ACC112 (cell line): ENCODE results near the gene MEA1.

ENCODE experiments used
- H2AFZ ChIP-seq: fragments of 200-600 bp; sonication (generic); one replicate; pipeline ENCODE4 v1.6.0; 2017; ENCODE audit warnings: antibody characterized with exemption, low read length; ENCODE audit not compliant: unreplicated experiment
- H3K27ac ChIP-seq: fragments of 200-600 bp; sonication (generic); 2 replicates; pipeline ENCODE4 v1.5.1; 2014; ENCODE audit warnings: low read depth, mild to moderate bottlenecking, antibody characterized with exemption, low read length, moderate library complexity
- H3K27me3 ChIP-seq: fragments of 200-600 bp; sonication (generic); 2 replicates; pipeline ENCODE4 v1.6.1; 2014; ENCODE audit warnings: mild to moderate bottlenecking, antibody characterized with exemption, low read length, moderate library complexity, mixed read lengths; ENCODE audit not compliant: insufficient read depth
- H3K36me3 ChIP-seq: fragments of 200-600 bp; sonication (generic); 2 replicates; pipeline ENCODE4 v1.6.1; 2016; ENCODE audit warnings: mild to moderate bottlenecking, antibody characterized with exemption, low read length, moderate library complexity, mixed read lengths; ENCODE audit not compliant: insufficient read depth
- H3K4me1 ChIP-seq: fragments of 200-600 bp; sonication (generic); one replicate; pipeline ENCODE4 v1.6.1; 2016; ENCODE audit warnings: low read length, mixed read lengths; ENCODE audit not compliant: insufficient read depth, unreplicated experiment, control insufficient read depth
- H3K4me3 ChIP-seq: fragments of 200-600 bp; sonication (generic); 2 replicates; pipeline ENCODE4 v1.5.1; 2014; ENCODE audit warnings: mild to moderate bottlenecking, low read depth, low read length
- H3K79me2 ChIP-seq: fragments of 200-600 bp; sonication (generic); one replicate; pipeline ENCODE4 v1.6.0; 2016; ENCODE audit warnings: low read length; ENCODE audit not compliant: control insufficient read depth, unreplicated experiment, insufficient read depth

The MEA1 gene

DNA sequence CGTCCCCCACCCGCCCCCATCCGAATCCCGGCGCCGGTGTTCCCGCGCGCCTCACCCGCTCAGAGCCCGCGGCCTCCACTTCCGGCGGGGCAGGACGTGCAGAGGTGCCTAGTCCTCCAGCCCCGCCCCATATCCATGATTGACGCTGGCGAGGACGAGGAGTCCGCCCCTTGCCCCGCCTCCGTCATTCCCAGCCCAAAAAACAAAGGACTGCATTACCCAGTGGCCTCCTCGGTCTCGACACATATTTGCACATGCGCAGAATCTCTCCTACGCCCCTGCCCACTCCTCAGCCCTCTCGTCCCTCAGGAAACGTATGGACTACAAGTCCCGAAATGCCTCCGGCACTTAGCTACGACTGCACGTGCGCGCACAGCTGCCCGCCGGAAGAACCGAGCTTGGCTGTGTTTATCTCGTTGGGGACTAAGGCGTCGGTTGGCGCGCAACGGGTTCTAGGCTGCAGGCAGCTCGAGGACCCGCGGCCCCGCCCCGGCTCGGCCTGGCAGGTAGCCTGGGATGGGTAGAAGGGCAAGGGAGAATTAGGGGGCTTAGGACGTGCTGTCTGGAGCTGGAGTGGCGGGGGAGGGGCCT is at the start of gene MEA1, which contains the start of gene KLHDC3:
Gene MEA1 (minus strand): TSS at position 104 of the 591 bp plus-strand sequence. CDS start 133 bp downstream, outside the sequence.
Gene KLHDC3 (plus strand): TSS at position 407 of the 591 bp plus-strand sequence. CDS start 2,944 bp downstream, outside the sequence.
- Histone ChIP-seq H2AFZ (peak within 1 kb of the TSS; percentile 81), H3K36me3 (peaks cover 2% of the 10 kb centered on the region; the same call in 1 of the 2 replicates), H3K4me1 (peaks cover 28% of the 10 kb centered on the region), H3K79me2 (peaks cover 53% of the 10 kb centered on the region), H3K27ac (peak within 1 kb of the TSS; percentile 64), H3K4me3 (peak within 1 kb of the TSS; percentile 89), H3K27me3 (no peaks in the 10 kb centered on the region)

DNA sequence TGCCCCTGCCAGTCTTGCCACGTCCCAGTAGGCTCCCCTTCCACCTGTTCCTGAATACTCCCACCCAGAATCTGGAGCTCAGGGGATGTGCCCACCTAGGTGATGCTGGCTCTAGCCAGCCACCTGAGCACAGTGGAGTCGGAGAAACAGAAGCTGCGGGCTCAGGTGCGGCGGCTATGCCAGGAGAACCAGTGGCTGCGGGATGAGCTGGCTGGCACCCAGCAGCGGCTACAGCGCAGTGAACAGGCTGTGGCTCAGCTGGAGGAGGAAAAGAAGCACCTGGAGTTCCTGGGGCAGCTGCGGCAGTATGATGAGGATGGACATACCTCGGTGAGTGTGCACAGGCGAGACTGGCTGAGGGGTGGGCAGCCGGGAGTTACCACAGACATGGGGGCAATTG is 49.1 kb upstream of the MEA1 start:
- no peak overlapping the region for H2AFZ ChIP-seq
- H3K27ac ChIP-seq: no peak overlapping the region

DNA sequence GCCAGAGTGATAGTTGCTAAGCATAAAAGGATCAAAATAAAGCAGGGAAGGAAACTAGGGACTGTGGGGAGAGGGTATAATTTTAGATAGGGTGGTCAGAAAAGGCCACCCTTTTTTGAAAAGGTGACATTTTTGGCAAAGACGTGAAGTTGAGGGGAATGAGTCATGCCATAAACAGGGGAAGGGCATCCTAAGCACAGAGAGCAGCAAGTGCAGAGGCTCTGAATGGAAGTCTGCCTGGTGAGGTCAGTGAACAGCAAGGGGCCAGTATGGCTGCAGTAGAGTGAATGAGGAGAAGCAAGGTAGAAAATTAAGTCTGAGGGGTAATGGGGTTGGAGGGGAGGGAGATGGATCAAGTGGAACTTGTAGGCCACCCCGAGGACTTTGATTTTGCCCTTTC is 48.1 kb upstream of the MEA1 start:
- no peak overlapping the region for H2AFZ ChIP-seq
- peaks cover 15% of the 10 kb centered on the region for H3K79me2 ChIP-seq
- peaks cover 11% of the 10 kb centered on the region for H3K4me1 ChIP-seq
- no peak overlapping the region for H3K4me3 ChIP-seq
- H3K27ac ChIP-seq: no peak overlapping the region
- 0 out of 2 replicates have a peak, but pooled peaks cover 4% of the 10 kb centered on the region for H3K36me3 ChIP-seq
- no peaks in the 10 kb centered on the region for H3K27me3 ChIP-seq

More for the DNA sequence above, 49.1 kb upstream of the MEA1 start:
- peaks cover 14% of the 10 kb centered on the region for H3K79me2 ChIP-seq
- H3K36me3 ChIP-seq: 0 out of 2 replicates have a peak, but pooled peaks cover 2% of the 10 kb centered on the region
- no peak overlapping the region for H3K4me3 ChIP-seq
- no peaks in the 10 kb centered on the region for H3K27me3 ChIP-seq
- peaks cover 11% of the 10 kb centered on the region for H3K4me1 ChIP-seq

DNA sequence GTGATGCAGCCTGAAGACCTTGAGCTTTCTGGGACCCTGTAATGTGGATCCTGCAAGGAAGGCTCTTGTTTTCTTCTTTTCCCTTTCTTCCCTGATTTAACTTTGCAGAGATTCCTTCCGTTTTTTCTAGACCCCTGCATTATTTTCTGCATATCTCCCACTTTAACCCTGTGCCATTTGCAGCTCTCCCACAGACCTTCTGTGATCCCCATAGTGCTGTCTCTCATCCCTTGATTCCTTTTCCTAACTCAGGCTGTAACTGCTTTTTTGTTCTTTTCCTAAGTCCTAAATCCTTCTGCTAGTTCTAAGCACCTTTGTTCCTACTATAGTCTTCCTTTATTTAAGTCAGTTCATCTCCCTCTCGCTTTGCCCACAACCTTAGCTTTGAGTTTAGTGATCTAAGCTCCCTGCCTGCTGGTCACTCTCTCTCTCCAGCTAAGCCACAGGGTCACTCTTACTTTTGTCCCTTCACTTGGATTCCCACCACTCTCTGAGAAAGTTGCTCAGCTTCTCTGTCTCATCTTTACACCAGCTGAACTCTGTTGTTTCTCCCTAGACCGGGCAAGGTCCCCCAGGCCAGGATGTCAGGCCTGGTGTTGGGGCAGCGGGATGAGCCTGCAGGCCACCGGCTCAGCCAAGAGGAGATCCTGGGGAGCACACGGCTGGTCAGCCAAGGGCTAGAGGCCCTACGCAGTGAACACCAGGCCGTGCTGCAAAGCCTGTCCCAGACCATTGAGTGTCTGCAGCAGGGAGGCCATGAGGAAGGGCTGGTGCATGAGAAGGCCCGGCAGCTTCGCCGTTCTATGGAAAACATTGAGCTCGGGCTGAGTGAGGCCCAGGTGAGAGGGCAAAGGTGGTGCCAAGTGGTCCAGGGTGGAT is 47.2 kb upstream of the MEA1 start:
- Histone ChIP-seq H3K4me3 (peak overlapping the region; percentile 92), H3K27ac (no peak overlapping the region), H2AFZ (no peak overlapping the region), H3K4me1 (peaks cover 11% of the 10 kb centered on the region), H3K36me3 (0 out of 2 replicates have a peak, but pooled peaks cover 4% of the 10 kb centered on the region), H3K79me2 (peaks cover 15% of the 10 kb centered on the region), H3K27me3 (no peaks in the 10 kb centered on the region)

DNA sequence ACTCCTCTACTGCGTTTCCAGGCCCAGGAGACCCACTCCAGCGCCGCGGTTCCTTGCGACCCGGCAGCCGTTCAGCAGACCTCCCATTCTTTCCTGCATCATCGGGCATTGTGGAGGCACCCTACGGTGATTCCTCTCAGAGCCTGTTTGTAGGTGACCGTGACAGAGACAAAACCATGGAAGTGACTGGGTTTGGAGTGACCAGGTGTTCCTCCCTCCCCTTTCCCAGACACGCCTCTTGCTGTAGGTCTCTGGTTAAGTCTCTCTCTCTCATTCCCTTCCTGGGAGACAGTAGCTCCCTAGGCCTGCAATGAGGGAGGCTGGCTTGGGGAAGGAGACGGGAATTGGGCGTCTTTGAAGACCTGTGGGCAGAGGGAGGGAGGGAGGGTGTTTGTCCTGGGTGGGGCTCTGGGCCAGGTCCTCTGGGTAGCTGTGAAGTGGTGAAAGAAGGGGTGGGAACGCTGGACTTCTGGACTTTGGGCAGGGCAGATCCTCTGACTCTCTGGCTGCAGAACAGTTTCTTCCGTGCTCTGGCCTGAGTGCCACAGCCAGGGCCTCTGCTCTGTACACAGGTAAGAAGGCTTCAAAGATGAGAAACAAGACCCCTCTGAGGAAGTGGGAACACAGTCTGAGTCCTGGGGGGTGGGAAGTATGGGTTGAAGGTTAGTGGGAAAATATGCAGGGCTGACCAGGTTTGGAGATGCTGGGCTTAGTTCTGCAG is 46.4 kb upstream of the MEA1 start:
- Histone ChIP-seq H3K4me3 (peak overlapping the region; percentile 92), H3K79me2 (peaks cover 15% of the 10 kb centered on the region), H2AFZ (peak overlapping the region; percentile 82), H3K36me3 (0 out of 2 replicates have a peak, but pooled peaks cover 4% of the 10 kb centered on the region), H3K27ac (peak overlapping the region; percentile 50; the same call in 1 of the 2 replicates), H3K4me1 (peaks cover 11% of the 10 kb centered on the region), H3K27me3 (no peaks in the 10 kb centered on the region)

DNA sequence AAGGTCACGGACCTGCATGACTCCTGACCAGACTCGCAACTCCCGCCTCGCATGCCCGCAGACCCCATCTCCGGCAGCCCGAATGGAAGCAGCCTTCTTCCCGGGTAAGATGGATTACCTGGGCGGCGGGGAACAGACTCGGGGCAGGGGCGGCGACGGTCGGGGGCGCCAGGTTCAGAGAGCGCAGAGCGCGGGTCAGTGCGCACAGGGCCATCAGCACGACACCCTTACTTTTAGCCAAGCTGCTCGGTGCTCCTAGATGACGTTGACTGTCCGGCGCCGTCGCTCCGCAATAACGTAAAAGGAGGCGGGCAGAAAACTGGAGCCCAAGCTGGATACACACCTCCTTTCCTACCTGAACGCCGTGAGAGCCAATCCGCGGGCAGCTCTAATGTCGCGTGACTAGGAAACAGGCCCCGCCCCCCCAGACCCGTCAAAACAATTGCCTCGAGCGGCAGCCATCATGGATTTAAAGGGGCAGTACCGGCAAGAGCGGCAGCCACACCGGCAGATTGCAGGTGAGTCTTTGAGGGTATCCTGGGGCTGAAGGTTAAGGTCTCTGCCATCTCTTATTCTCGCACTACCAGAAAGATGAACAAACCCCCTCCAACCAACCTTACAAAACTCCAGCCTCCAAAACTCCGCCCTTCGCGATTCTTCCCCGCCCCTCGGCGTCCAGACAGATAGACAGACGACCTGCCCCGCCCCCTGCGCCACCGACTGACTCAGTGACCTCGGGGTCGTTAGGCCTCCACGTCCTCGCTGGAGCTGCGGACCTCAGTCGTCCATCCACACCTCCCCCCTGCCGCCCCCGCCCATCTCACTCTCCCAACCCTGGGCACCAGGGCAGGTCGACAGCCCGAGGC is 45.7 kb upstream of the MEA1 start, which contains the start of the genes KLC4 and MRPL2:
Gene KLC4 (plus strand): TSS at position 464 of the 866 bp plus-strand sequence. CDS start 1,705 bp downstream, outside the sequence.
Gene MRPL2 (minus strand): TSS at position 267 of the 866 bp plus-strand sequence. CDS start 53 bp downstream, at position 214.
- H3K79me2 ChIP-seq: peaks cover 15% of the 10 kb centered on the region
- peak within 1 kb of the TSS; percentile 82 for H2AFZ ChIP-seq
- 0 out of 2 replicates have a peak, but pooled peaks cover 4% of the 10 kb centered on the region for H3K36me3 ChIP-seq
- peak within 1 kb of the TSS; percentile 50 for H3K27ac ChIP-seq
- H3K27me3 ChIP-seq: no peaks in the 10 kb centered on the region
- H3K4me1 ChIP-seq: peaks cover 11% of the 10 kb centered on the region
- peak within 1 kb of the TSS; percentile 92 for H3K4me3 ChIP-seq

DNA sequence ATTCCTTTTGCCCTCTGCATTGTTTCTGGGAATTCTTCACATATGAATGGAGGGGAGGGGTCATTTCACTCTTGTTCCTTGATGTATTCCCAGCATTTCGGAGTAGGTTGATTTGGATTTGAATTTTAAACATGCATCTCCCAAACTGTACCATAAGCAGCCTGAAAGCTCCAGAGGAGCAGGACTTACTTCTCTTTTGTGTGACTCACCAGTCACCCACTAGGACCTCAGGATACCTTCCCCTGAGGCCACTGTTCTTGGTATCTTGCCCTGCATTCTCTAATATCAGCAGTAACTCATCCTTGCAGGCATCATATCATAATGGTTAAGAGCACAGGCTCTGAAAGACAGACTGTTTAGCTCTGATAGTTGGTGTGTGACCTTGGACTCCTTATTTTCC is 44.8 kb upstream of the MEA1 start:
- Histone ChIP-seq H2AFZ (no peak overlapping the region), H3K27me3 (no peaks in the 10 kb centered on the region), H3K4me3 (peak overlapping the region; percentile 92), H3K36me3 (0 out of 2 replicates have a peak, but pooled peaks cover 4% of the 10 kb centered on the region), H3K4me1 (peaks cover 16% of the 10 kb centered on the region), H3K79me2 (peaks cover 15% of the 10 kb centered on the region), H3K27ac (no peak overlapping the region)

DNA sequence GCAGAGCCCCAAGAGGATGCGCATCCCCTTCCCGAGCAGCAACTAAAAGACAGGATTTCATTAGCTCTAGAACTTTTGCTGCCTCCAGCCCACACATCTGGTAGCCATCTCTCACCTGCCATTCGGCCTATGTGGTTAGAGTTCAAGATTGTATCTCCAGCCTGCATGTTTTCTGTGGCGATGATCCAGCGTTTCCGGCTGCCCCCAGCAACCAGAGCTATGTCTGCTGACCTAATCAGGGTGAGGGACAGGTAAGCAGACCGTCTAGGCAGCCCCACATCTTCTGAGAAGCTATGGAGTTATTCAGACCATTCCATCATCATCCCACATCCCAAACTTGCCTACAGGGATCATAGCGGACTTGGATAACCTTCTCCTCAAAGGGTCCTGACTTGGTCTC is 42.2 kb upstream of the MEA1 start:
- Histone ChIP-seq H3K79me2 (peaks cover 38% of the 10 kb centered on the region), H3K36me3 (0 out of 2 replicates have a peak, but pooled peaks cover 4% of the 10 kb centered on the region), H3K27me3 (no peaks in the 10 kb centered on the region)

DNA sequence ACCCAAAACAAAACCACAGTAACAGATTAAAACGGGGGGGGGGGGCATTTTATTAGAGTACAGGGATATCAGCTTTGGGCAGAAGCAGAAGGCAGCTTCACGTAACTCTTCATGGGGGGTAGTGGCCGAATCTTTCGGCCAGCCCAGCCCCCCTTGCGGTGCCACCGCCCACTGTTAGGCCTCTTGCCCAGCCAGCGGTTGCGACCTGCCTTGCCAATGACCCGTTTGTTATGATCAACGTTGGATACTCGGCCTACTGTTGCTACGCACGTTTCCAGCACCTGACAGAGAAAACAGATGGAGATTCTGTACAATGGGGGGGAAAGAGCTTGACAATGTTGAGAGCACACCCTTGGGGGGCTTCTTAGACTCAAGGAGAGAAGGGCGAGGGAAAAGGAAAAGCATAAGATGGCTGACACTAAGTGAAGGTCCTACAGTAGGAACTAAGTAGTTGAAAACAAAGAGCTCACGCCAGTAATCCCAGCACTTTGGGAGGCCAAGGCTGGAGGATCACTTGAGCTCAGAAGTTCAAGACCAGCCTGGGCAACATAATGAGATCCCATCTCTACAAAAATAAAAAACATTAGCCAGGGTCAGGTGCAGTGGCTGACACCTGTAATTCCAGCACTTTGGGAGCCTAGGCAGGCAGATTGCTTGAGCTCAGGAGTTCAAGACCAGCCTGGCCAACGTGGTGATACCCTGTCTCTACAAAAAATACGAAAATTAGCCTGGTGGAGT is 40.6 kb upstream of the MEA1 start:
- H3K36me3 ChIP-seq: peaks cover 10% of the 10 kb centered on the region; the same call in 1 of the 2 replicates
- H3K4me3 ChIP-seq: peak overlapping the region; percentile 88
- peak overlapping the region; percentile 64 for H2AFZ ChIP-seq
- no peaks in the 10 kb centered on the region for H3K27me3 ChIP-seq
- peak overlapping the region; percentile 71 for H3K27ac ChIP-seq
- H3K4me1 ChIP-seq: peaks cover 32% of the 10 kb centered on the region
- peaks cover 42% of the 10 kb centered on the region for H3K79me2 ChIP-seq

More for the DNA sequence above, 42.2 kb upstream of the MEA1 start:
- no peak overlapping the region for H3K4me3 ChIP-seq
- H3K27ac ChIP-seq: no peak overlapping the region
- no peak overlapping the region for H2AFZ ChIP-seq
- peaks cover 34% of the 10 kb centered on the region for H3K4me1 ChIP-seq
